CD14-positive monocyte (primary cell): ENCODE measurements around the gene CTRB1. TPM values are rescaled to one million over a fixed set of nuclear protein-coding genes. Genes with fewer than 3 reads are reported as not detected.

Experiments used
- DNase-seq, 3 donors: peaks; one replicate each; pipeline ENCODE4 v3.0.0-alpha.2; 2011 to 2022
- H2AFZ ChIP-seq: 2 replicates; pipeline ENCODE4 v1.6.0; 2012; ENCODE audit warnings: mild to moderate bottlenecking, low read depth, low read length, inconsistent platforms; ENCODE audit not compliant: insufficient read depth, poor library complexity, severe bottlenecking
- H3K27ac ChIP-seq, 2 donors: 1 replicate in 1 of 2; 2 replicates in 1 of 2; pipeline ENCODE4 v1.5.1; 2012 to 2013; ENCODE audit warnings: low read length in 2 of 2, control low read depth in 1 of 2, inconsistent platforms in 1 of 2, low read depth in 1 of 2, mild to moderate bottlenecking in 1 of 2
- H3K27me3 ChIP-seq, 2 donors: one replicate each; pipeline versions ENCODE4 v1.6.0 to v1.6.1; 2011 to 2013; ENCODE audit warnings: low read length in 2 of 2; ENCODE audit not compliant: control insufficient read depth in 2 of 2, insufficient read depth in 2 of 2
- H3K36me3 ChIP-seq, 2 donors: replicated peaks in 1 of 2; 1 replicate in 1 of 2; 2 replicates in 1 of 2; pipeline versions ENCODE4 v1.5.1 to v1.6.1; 2012 to 2013; ENCODE audit warnings: low read length in 2 of 2, control low read depth in 1 of 2, inconsistent platforms in 1 of 2, mild to moderate bottlenecking in 1 of 2; ENCODE audit not compliant: insufficient read depth in 2 of 2, control insufficient read depth in 1 of 2
- H3K4me1 ChIP-seq, 2 donors: 1 replicate in 1 of 2; 2 replicates in 1 of 2; pipeline versions ENCODE4 v1.5.1 to v1.6.1; 2012 to 2013; ENCODE audit warnings: low read length in 2 of 2, control low read depth in 1 of 2, inconsistent platforms in 1 of 2, mild to moderate bottlenecking in 1 of 2, moderate library complexity in 1 of 2; ENCODE audit not compliant: insufficient read depth in 2 of 2, control insufficient read depth in 1 of 2
- H3K4me2 ChIP-seq: replicated peaks from 2 replicates; pipeline ENCODE3; 2012; ENCODE audit warnings: low read length, moderate library complexity, mild to moderate bottlenecking; ENCODE audit not compliant: poor library complexity, severe bottlenecking; ENCODE audit errors: extremely low read depth
- H3K4me3 ChIP-seq, 3 experiments: fragments of 200-600 bp in 1 of 3; sonication (generic) in 1 of 3; replicated peaks in 1 of 3; 1 replicate in 2 of 3; 2 replicates in 1 of 3; pipeline ENCODE4 v1.5.1; 2011 to 2013; ENCODE audit warnings: low read length in 3 of 3, mild to moderate bottlenecking in 3 of 3, control low read depth in 2 of 3, low read depth in 2 of 3, inconsistent platforms in 1 of 3, moderate library complexity in 1 of 3
- H3K79me2 ChIP-seq: 2 replicates; pipeline ENCODE4 v1.6.0; 2012; ENCODE audit warnings: mild to moderate bottlenecking, control low read depth, inconsistent platforms, low read length, moderate library complexity; ENCODE audit not compliant: insufficient read depth
- H3K9ac ChIP-seq: 2 replicates; pipeline ENCODE4 v1.6.0; 2017; ENCODE audit warnings: low read length, mild to moderate bottlenecking; ENCODE audit not compliant: insufficient read depth, poor library complexity, severe bottlenecking
- H3K9me3 ChIP-seq, 2 donors: replicated peaks in 1 of 2; 1 replicate in 1 of 2; 2 replicates in 1 of 2; pipeline versions ENCODE4 v1.5.1 to v1.6.1; 2012 to 2013; ENCODE audit warnings: low read length in 2 of 2, control low read depth in 1 of 2; ENCODE audit not compliant: control insufficient read depth in 1 of 2, insufficient read depth in 1 of 2
- H4K20me1 ChIP-seq: 2 replicates; pipeline ENCODE4 v1.6.0; 2012; ENCODE audit warnings: mild to moderate bottlenecking, low read length, control low read depth, moderate library complexity; ENCODE audit not compliant: insufficient read depth
- H3K27ac Mint-ChIP-seq, 7 donors: one replicate each; pipeline ENCODE4 v1.8.0; 2020; ENCODE audit warnings: mild to moderate bottlenecking in 7 of 7, mixed read lengths in 7 of 7, moderate library complexity in 6 of 7, inconsistent platforms in 2 of 7
- H3K27me3 Mint-ChIP-seq, 3 donors: one replicate each; pipeline ENCODE4 v1.8.0; 2021 to 2022; ENCODE audit warnings: low read depth in 3 of 3, mild to moderate bottlenecking in 3 of 3, mixed read lengths in 3 of 3, moderate library complexity in 3 of 3, inconsistent platforms in 1 of 3
- H3K36me3 Mint-ChIP-seq, 2 donors: one replicate each; pipeline ENCODE4 v1.8.0; 2020; ENCODE audit warnings: mixed read lengths in 2 of 2, inconsistent platforms in 1 of 2, mild to moderate bottlenecking in 1 of 2
- H3K4me1 Mint-ChIP-seq: one replicate; pipeline ENCODE4 v1.8.0; 2020; ENCODE audit warnings: mild to moderate bottlenecking, mixed read lengths
- H3K4me3 Mint-ChIP-seq, 2 donors: one replicate each; pipeline ENCODE4 v1.8.0; 2020; ENCODE audit warnings: mild to moderate bottlenecking in 2 of 2, mixed read lengths in 2 of 2, moderate library complexity in 1 of 2
- H3K9me3 Mint-ChIP-seq, 7 donors: one replicate each; pipeline ENCODE4 v1.8.0; 2020 to 2022; ENCODE audit warnings: mixed read lengths in 7 of 7, mild to moderate bottlenecking in 6 of 7, moderate library complexity in 6 of 7, inconsistent platforms in 2 of 7
- WGBS: methylation state at CpG from one replicate; pipeline ENCODE4 v1.1.5; 2013; ENCODE audit warnings: missing lambda C conversion rate; ENCODE audit not compliant: insufficient coverage; 5-methylcytosine and 5-hydroxymethylcytosine counted together
- intact Hi-C, 2 donors: fragments of 100-400 bp; cut with micrococcal nuclease; formaldehyde crosslinking; loops; one replicate each; pipeline versions ENCODE4 v1.15.0 to v1.15.1; 2023
- polyA plus RNA-seq, 3 donors: library from polyadenylated mRNA; depleted of rRNA in 1 of 3; unstranded in 2 of 3; stranded (reverse) in 1 of 3; fragments of 300-500 nt in 2 of 3; fragments of >200 nt in 1 of 3; fragmentation: Illumina TruSeq in 2 of 3; gene quantifications; 1 replicate in 2 of 3; 2 replicates in 1 of 3; pipeline ENCODE4 v1.2.3, GENCODE V29; 2012 to 2021
- TF ChIP-seq, protein P1 (sequence below): fragments of 200-600 bp; IDR thresholded peaks from one replicate; pipeline ENCODE4 v1.8.0; 2022; ENCODE audit warnings: antibody characterized with exemption, mild to moderate bottlenecking

Gene CTRB1
- polyA plus RNA-seq, 3 donors = not detected

DNA sequence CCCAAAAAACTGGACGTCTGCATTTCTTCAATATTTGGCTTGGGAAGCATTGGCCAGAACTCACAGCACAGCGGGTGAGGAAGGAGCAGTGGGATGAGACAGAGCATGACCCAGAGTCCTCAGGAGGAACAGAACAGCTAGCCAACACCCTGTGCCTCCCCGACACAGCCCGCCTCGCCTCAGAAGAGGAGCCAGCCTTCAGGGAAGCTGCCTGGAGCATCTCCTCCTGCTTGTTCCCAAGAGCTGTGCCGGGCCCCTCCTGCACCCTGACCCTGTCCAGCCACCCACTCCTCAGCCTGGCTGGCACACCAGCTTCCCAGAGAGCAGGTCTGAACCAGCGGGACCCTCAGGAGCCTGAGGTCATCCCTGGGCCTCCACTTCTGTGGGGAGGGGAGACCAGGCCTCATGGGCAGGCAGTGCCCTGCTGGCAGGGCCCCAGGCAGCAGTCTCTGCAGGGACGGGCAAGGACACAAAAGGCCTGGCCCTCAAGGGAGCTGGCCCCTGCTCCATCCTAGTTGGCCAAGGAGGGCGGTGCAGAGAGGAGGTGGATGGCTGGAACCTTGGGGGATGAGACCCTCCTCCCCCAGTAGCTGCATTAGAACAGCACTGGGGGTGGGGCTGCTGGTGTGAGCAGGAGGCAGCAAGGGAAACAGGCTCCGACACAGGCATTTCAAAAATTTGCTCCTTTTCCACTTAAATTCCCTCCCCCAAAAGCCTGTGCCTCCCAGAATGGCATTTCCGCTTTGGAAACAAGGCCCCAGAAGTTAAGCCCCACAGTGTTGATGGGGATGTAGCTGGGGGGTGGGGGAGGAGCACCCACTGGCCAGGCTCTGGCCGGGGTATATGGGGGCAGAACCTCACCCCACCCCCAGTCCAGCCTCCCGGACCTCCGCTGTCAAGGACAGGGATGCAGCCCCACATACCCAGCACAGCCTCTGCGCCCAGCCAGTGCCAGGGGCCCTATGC is 34.4 kb downstream of the CTRB1 start:
- no peak for DNase-seq
- Histone ChIP-seq H3K4me3 (no peak overlapping the region), H3K9ac (no peak overlapping the region), H3K4me2 (no peak overlapping the region), H3K4me1 (no peaks in the 10 kb centered on the region), H3K79me2 (no peaks in the 10 kb centered on the region), H3K27ac (no peak overlapping the region), H3K9me3 (peaks cover 0 to 14% of the 10 kb centered on the region in 2 donors), H2AFZ (no peak overlapping the region), H4K20me1 (no peaks in the 10 kb centered on the region), H3K36me3 (no peaks in the 10 kb centered on the region), H3K27me3 (peaks cover 11 to 91% of the 10 kb centered on the region in 2 donors)
- peak overlapping the region in 1 of 2 donors; percentile 79 for H3K4me3 Mint-ChIP-seq
- peaks cover 79 to 99% (median 92%) of the 10 kb centered on the region in 3 donors for H3K27me3 Mint-ChIP-seq
- intact Hi-C loops = no loop called here
- H3K4me1 Mint-ChIP-seq = peaks cover 2% of the 10 kb centered on the region
- no peak overlapping the region for H3K27ac Mint-ChIP-seq
- H3K9me3 Mint-ChIP-seq = peaks cover 0 to 10% (median 2%) of the 10 kb centered on the region in 7 donors
- WGBS = 94% methylated on average over 10 of the region's 15 CpGs
- TF ChIP-seq, protein P1, sequence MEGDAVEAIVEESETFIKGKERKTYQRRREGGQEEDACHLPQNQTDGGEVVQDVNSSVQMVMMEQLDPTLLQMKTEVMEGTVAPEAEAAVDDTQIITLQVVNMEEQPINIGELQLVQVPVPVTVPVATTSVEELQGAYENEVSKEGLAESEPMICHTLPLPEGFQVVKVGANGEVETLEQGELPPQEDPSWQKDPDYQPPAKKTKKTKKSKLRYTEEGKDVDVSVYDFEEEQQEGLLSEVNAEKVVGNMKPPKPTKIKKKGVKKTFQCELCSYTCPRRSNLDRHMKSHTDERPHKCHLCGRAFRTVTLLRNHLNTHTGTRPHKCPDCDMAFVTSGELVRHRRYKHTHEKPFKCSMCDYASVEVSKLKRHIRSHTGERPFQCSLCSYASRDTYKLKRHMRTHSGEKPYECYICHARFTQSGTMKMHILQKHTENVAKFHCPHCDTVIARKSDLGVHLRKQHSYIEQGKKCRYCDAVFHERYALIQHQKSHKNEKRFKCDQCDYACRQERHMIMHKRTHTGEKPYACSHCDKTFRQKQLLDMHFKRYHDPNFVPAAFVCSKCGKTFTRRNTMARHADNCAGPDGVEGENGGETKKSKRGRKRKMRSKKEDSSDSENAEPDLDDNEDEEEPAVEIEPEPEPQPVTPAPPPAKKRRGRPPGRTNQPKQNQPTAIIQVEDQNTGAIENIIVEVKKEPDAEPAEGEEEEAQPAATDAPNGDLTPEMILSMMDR = no peak
- H3K36me3 Mint-ChIP-seq = peaks cover 0 to 1% of the 10 kb centered on the region in 2 donors

DNA sequence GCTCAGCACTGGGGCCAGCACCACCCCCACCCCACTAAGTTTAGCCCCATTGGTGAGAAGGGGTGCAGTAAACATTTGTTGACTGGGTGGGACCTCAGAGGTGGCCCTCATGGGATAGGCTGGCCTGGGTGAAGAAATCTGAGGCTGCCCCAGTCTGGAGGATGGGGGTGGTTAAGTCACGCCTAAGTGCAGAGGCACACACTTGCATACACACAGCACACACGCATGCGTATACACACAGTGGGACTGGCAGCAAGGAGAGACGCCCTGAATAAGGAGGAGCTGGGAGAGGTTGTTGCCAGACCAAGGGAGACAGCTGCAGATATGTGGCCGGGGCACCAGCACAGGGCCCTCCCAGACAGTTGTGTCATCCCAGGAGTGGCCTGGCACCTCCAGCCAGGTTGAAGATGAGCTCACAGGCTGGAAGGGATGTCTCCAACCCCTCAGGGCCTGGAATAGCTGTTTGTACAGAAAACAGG is 35.6 kb downstream of the CTRB1 start:
- H3K79me2 ChIP-seq = no peaks in the 10 kb centered on the region
- Mint-ChIP-seq H3K36me3 (peaks cover 0 to 1% of the 10 kb centered on the region in 2 donors), H3K9me3 (peaks cover 0 to 10% (median 2%) of the 10 kb centered on the region in 7 donors), H3K4me3 (peak overlapping the region in 1 of 2 donors; percentile 35), H3K27me3 (peaks cover 79 to 99% (median 92%) of the 10 kb centered on the region in 3 donors), H3K27ac (no peak overlapping the region), H3K4me1 (peaks cover 2% of the 10 kb centered on the region)
- H3K4me2 ChIP-seq = no peak overlapping the region
- no peak overlapping the region for H2AFZ ChIP-seq
- DNase-seq = no peak
- intact Hi-C loops = no loop called here
- no peaks in the 10 kb centered on the region for H4K20me1 ChIP-seq
- no peak overlapping the region for H3K9ac ChIP-seq
- no peaks in the 10 kb centered on the region for H3K36me3 ChIP-seq
- H3K4me3 ChIP-seq = no peak overlapping the region
- H3K27me3 ChIP-seq = peaks cover 10 to 91% of the 10 kb centered on the region in 2 donors
- H3K27ac ChIP-seq = no peak overlapping the region
- TF ChIP-seq, protein P1 = no peak
- WGBS = 82% methylated on average over 2 of the region's 5 CpGs
- no peaks in the 10 kb centered on the region for H3K4me1 ChIP-seq
- H3K9me3 ChIP-seq = peaks cover 0 to 14% of the 10 kb centered on the region in 2 donors
